AG09309 (cell line): ENCODE data around the gene BRAP.
"Not testable (repeated sequence)": the region's sequence is repeated elsewhere in the genome, so short reads cannot be mapped to it uniquely, and the experiment has no call there.

Experiments
- DNase-seq: peaks from one replicate; pipeline ENCODE4 v3.0.0-alpha.2; 2010; ENCODE audit warnings: low read depth
- H3K4me3 ChIP-seq: 2 replicates; pipeline ENCODE4 v1.5.1; 2011; ENCODE audit warnings: mild to moderate bottlenecking, low read depth, low read length, moderate library complexity; ENCODE audit not compliant: control insufficient read depth
- CTCF ChIP-seq: IDR thresholded peaks from 2 replicates; pipeline ENCODE4 v1.5.1; 2011; ENCODE audit warnings: mild to moderate bottlenecking, low read depth, low read length, inconsistent platforms; ENCODE audit not compliant: insufficient read depth, control insufficient read depth; ENCODE audit errors: missing control alignments

BRAP gene

DNA sequence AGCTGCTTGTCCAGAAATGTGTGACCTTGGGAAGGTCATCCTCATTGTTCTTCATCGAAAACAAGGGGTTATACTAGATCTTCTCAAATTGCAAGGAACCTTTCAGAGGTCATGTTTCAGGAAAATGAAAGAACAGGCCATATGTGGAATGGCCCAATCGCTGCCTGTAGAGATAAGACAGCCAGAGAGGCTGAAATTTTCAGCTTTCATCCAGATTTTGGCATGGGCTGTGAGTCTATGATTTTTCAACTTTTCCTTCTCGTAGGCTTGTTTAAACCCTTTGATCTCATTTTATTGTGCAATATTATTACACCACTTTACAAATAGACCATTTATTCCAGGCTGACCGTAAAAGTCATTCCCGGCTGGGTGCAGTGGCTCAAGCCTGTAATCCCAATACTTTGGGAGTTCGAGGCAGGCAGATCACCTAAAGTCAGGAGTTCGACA is 69.6 kb downstream of the BRAP start:
- no peak for DNase-seq
- no peak overlapping the region for H3K4me3 ChIP-seq
- TF ChIP-seq CTCF = no peak

- no peak for DNase-seq
- no peak overlapping the region for H3K4me3 ChIP-seq
- no peak for TF ChIP-seq CTCF
Measured at GRCh38 chr12:111607239-111607638, 78.5 kb downstream of the BRAP start.

- no peak for DNase-seq
- no peak overlapping the region for H3K4me3 ChIP-seq
- TF ChIP-seq CTCF = no peak
Measured at GRCh38 chr12:111606767-111607230, 79.0 kb downstream of the BRAP start.

- no peak for TF ChIP-seq CTCF
- no peak overlapping the region for H3K4me3 ChIP-seq
- no peak for DNase-seq
Measured at GRCh38 chr12:111605911-111606766, 79.6 kb downstream of the BRAP start.

DNA sequence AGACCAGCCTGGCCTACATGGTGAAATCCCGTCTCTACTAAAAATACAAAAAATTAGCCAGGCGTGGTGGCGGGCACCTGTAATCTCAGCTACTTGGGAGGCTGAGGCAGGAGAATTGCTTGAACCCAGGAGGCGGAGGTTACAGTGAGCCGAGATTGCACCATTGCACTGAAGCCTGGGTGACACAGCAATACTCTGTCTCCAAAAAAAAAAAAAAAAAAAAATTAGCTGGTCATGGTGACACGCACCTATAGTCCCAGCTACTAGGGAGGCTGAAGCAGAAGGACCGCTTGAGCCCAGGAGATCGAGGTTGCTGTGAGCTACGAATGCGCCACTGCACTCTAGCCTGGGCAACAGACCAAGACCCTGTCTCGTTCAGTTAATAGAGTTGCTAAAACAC is 82.9 kb downstream of the BRAP start:
- not testable (repeated sequence) for H3K4me3 ChIP-seq, DNase-seq

DNA sequence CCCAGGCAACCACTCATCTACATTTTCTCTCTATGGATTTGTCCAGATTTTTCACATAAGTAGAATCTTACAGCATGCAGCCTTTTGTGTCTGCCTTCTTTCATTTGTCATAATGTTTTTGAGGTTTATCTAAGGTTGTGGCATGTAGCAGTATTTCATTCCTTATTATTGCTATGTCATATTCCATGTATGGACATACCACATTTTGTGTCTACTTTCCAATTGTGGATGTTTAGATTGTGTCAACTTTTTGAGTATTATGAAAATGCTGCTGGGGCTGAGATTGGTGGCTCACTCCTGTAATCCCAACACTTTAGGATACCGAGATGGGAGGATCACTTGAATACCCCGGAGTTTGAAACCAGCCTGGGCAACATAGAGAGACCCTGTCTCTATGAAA is 83.4 kb downstream of the BRAP start:
- H3K4me3 ChIP-seq = no peak overlapping the region
- TF ChIP-seq CTCF = no peak
- DNase-seq = no peak

- H3K4me3 ChIP-seq, DNase-seq: not testable (repeated sequence)
Measured at GRCh38 chr12:111600986-111601385, 84.8 kb downstream of the BRAP start.
